Heart right ventricle (tissue), 16 donors: Measurements from ENCODE around the gene SPAAR. TPM values are rescaled to one million over a fixed set of nuclear protein-coding genes. Genes with fewer than 3 reads are reported as not detected.
A peak's percentile ranks its signal among the peaks of the same experiment; 100 is the strongest.
"Not testable (repeated sequence)": the region's sequence is repeated elsewhere in the genome, so short reads cannot be mapped to it uniquely, and the experiment has no call there.

Experiments used
- ATAC-seq, 8 donors: fragments of 200-7000 bp; cut with Tn5 transposase; one replicate each; pipeline ENCODE4 v1.9.1; 2020; ENCODE audit warnings: mild to moderate bottlenecking in 8 of 8, moderate library complexity in 8 of 8, moderate number of reproducible peaks in 1 of 8
- DNase-seq, 2 donors: peaks; one replicate each; pipeline ENCODE4 v3.0.0-alpha.2; 2020
- H3K27ac ChIP-seq, 10 donors: fragments of 200-600 bp; sonication (generic) in 2 of 10; one replicate each; pipeline versions ENCODE4 v1.5.0 to v1.8.0; 2020 to 2022; ENCODE audit warnings: mild to moderate bottlenecking in 3 of 10
- H3K27me3 ChIP-seq, 7 donors: fragments of 200-600 bp; one replicate each; pipeline ENCODE4 v1.8.0; 2021 to 2022; ENCODE audit warnings: mild to moderate bottlenecking in 2 of 7
- H3K36me3 ChIP-seq, 9 donors: fragments of 200-600 bp; sonication (generic) in 1 of 9; one replicate each; pipeline versions ENCODE4 v1.5.0 to v1.8.0; 2020 to 2022; ENCODE audit warnings: mild to moderate bottlenecking in 2 of 9
- H3K4me1 ChIP-seq, 9 donors: fragments of 200-600 bp; sonication (generic) in 1 of 9; one replicate each; pipeline versions ENCODE4 v1.5.0 to v1.8.0; 2020 to 2022; ENCODE audit warnings: mild to moderate bottlenecking in 4 of 9
- H3K4me3 ChIP-seq, 10 donors: fragments of 200-600 bp; sonication (generic) in 2 of 10; one replicate each; pipeline versions ENCODE4 v1.5.0 to v1.8.0; 2020 to 2022; ENCODE audit warnings: mild to moderate bottlenecking in 7 of 10, moderate library complexity in 2 of 10
- H3K9me3 ChIP-seq, 11 donors: fragments of 200-600 bp in 10 of 11; sonication (generic) in 2 of 11; one replicate each; pipeline versions ENCODE4 v1.5.0 to v1.8.0; 2013 to 2022; ENCODE audit warnings: mild to moderate bottlenecking in 2 of 11, control low read depth in 1 of 11, moderate library complexity in 1 of 11
- WGBS, 2 donors: extraction: QIAGEN DNeasy Blood & Tissue Kit; methylation state at CpG; one replicate each; pipeline ENCODE4 v1.1.7; 2013; ENCODE audit warnings: inconsistent platforms in 1 of 2; 5-methylcytosine and 5-hydroxymethylcytosine counted together
- intact Hi-C, 10 donors: fragments of 100-400 bp; cut with DNase I; formaldehyde crosslinking; loops; one replicate each; pipeline versions ENCODE4 v1.11.1 to v1.14.2; 2022
- polyA plus RNA-seq, 2 donors: library from polyadenylated mRNA; stranded (reverse); fragments of 200-250 nt; gene quantifications; one replicate each; pipeline ENCODE4 v1.2.3, GENCODE V29; 2013
- total RNA-seq, 10 donors: library from RNA; stranded (reverse); fragmentation: NEBNext Ultra II Directional in 3 of 10; extraction: Animal tissue kit (Norgen Biotek cat#: 25700) in 3 of 10; gene quantifications; one replicate each; pipeline versions ENCODE4 v1.2.1 to v1.2.4, GENCODE V29; 2021 to 2023
- TF ChIP-seq, protein P1 (sequence below), 9 donors: fragments of 200-600 bp; sonication (generic) in 2 of 9; IDR thresholded peaks; one replicate each; pipeline versions ENCODE4 v1.5.0 to v1.8.0; 2021 to 2022; ENCODE audit warnings: antibody characterized with exemption in 9 of 9, mild to moderate bottlenecking in 5 of 9, moderate library complexity in 1 of 9
- donor health status: Arrhythmogenic right ventricular cardiomyopathy.
- donor health status: ischemic (EF 13 %, LVEDD 7.1; RV severe dilation, severe dysfunction).
- donor health status: healthy with polysubstance abuse.
- donor health status: DM: no; HTN: yes; CAD: no.
- donor health status: DM: no; HTN: no; CAD: no.
- donor health status: ischemic (EF 25% LVEDD 6.9; RV normal size, moderate dysfunction).
- donor health status: ischemic (EF 25% LVEDD 5.7; RV mildly dilated, moderate dysfunction).
- donor health status: healthy.
- donor health status: DM: yes; HTN: yes; CAD: no.
- donor health status: Ischemic cardiomyopathy.
- donor health status: ischemic (EF 35%, LVEDD 5.7; RV mildly dilated, moderate dysfunction).
- donor health status: nonischemic (EF 11% LVEDD 7.7; RV severe dilation, severe dysfunction).
- donor health status: DM: yes; HTN: yes; CAD: no.
- donor health status: PGD.
- donor health status: ischemic (EF 29% LVEDD 5.4; RV normal size, mild dysfunction).
- donor health status: nonischemic (EF 23%, LVEDD 6.1; RV moderate dilation, normal function).

SPAAR gene
- total and polyA plus RNA-seq, 12 donors: 2.8 to 20.8 (median 5.6) TPM

GRCh38 chr9:35909687-35910612 lies 660 bp downstream of the SPAAR start:
- H3K4me1 ChIP-seq: peaks cover 32 to 93% (median 86%) of the 10 kb centered on the region in 9 donors
- 66 to 76% methylated on average over 34 of the region's 34 CpGs for WGBS, 2 donors
- no peaks in the 10 kb centered on the region for H3K27me3 ChIP-seq
- intact Hi-C loops: loop anchor here in 1 of 10 donors (10.0 kb wide), 1 partner anchor 255 kb away; the partner anchor contains the start of genes CCDC107, RMRP and SIT1
- no peaks in the 10 kb centered on the region for H3K36me3 ChIP-seq
- ATAC-seq (peak in 7 of 8 donors; percentile 1 to 30 (median 11)), DNase-seq (peak in 1 of 2 donors; percentile 49)
- peak overlapping the region; percentile 0 to 54 (median 46) for H3K4me3 ChIP-seq
- TF ChIP-seq, protein P1, sequence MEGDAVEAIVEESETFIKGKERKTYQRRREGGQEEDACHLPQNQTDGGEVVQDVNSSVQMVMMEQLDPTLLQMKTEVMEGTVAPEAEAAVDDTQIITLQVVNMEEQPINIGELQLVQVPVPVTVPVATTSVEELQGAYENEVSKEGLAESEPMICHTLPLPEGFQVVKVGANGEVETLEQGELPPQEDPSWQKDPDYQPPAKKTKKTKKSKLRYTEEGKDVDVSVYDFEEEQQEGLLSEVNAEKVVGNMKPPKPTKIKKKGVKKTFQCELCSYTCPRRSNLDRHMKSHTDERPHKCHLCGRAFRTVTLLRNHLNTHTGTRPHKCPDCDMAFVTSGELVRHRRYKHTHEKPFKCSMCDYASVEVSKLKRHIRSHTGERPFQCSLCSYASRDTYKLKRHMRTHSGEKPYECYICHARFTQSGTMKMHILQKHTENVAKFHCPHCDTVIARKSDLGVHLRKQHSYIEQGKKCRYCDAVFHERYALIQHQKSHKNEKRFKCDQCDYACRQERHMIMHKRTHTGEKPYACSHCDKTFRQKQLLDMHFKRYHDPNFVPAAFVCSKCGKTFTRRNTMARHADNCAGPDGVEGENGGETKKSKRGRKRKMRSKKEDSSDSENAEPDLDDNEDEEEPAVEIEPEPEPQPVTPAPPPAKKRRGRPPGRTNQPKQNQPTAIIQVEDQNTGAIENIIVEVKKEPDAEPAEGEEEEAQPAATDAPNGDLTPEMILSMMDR (IDR thresholded peaks at IDR 0.05): peak in 1 of 9 donors; percentile 14
- H3K9me3 ChIP-seq: no peaks in the 10 kb centered on the region
- H3K27ac ChIP-seq: peak overlapping the region; percentile 84 to 98 (median 93)

GRCh38 chr9:35910613-35911359 lies 1.5 kb downstream of the SPAAR start:
- no peaks in the 10 kb centered on the region for H3K27me3 ChIP-seq
- no peaks in the 10 kb centered on the region for H3K36me3 ChIP-seq
- DNase-seq (peak in 1 of 2 donors; percentile 36), ATAC-seq (no peak)
- WGBS, 2 donors: 51 to 58% methylated on average over 14 of the region's 14 CpGs
- intact Hi-C loops: no loop called here
- no peaks in the 10 kb centered on the region for H3K9me3 ChIP-seq
- TF ChIP-seq, protein P1 (IDR thresholded peaks at IDR 0.05): peak; percentile 23 to 64 (median 53)
- peak overlapping the region; percentile 84 to 98 (median 93) for H3K27ac ChIP-seq
- H3K4me3 ChIP-seq: peak overlapping the region; percentile 0 to 54 (median 46)
- peaks cover 28 to 93% (median 81%) of the 10 kb centered on the region in 9 donors for H3K4me1 ChIP-seq

DNA sequence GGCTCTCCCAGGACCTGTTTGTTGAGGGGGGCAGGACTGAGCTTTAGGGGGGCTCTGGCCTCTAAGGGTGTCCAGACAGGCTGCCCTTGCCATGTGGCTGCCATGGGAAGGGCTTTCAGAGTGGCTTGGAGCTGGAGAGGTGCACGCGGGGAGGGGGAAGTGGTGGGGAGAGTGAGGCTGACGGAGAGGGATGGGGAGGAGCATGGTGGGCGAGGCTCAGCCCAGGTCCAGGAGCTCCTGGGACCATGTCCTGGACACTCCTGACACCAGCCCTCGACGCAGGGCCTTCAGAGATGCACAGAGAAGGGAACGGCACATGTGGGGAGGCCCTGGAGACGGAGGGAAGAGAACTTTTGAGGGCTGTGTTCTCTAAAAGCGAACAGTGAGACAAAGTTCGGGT lies 2.4 kb downstream of the SPAAR start:
- Histone ChIP-seq H3K27me3 (no peaks in the 10 kb centered on the region), H3K4me1 (peaks cover 26 to 93% (median 79%) of the 10 kb centered on the region in 9 donors), H3K9me3 (no peaks in the 10 kb centered on the region), H3K27ac (peak overlapping the region; percentile 84 to 98 (median 93)), H3K4me3 (peak overlapping the region in 9 of 10 donors; percentile 8 to 54 (median 47)), H3K36me3 (no peaks in the 10 kb centered on the region)
- DNase-seq (peak in 1 of 2 donors; percentile 39), ATAC-seq (no peak)
- TF ChIP-seq, protein P1 (IDR thresholded peaks at IDR 0.05): no peak
- 52 to 63% methylated on average over 10 of the region's 10 CpGs for WGBS, 2 donors
- intact Hi-C loops: no loop called here

DNA sequence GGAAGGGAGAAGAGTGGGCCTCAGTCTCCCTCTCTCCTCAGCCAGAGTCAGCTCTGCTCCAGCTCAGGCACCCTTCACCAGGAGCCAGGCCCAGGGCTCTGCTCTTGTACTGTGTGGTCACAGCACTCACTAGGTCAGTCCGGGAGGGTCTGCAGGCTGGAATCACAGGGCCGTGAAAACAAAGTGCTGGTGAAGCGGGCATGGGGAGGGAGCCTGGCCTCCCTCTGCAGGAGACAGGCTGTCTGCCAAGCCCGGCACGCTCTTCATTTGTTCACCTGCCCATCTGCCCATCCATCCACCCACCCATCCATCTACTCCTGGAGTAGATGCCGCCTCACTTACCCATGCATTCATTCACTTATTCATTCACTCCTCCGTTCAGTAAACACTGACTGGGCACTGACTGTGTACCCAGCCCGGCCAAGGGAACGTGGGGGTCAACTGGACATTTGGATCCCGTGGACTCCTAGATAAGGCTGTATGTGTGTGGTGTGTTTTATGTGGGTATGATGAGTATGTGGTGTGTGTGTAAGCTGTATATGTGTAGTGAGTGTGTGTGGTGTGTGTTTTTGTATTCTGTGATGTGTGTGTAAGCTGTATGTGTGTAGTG lies 3.6 kb downstream of the SPAAR start:
- Histone ChIP-seq H3K27ac (peak overlapping the region; percentile 84 to 98 (median 93)), H3K27me3 (no peaks in the 10 kb centered on the region), H3K4me1 (peaks cover 21 to 93% (median 74%) of the 10 kb centered on the region in 9 donors), H3K9me3 (no peaks in the 10 kb centered on the region), H3K4me3 (peak overlapping the region; percentile 5 to 54 (median 46)), H3K36me3 (no peaks in the 10 kb centered on the region)
- intact Hi-C loops: no loop called here
- ATAC-seq: no peak
- no peak for DNase-seq
- 66% methylated on average over 10 of the region's 10 CpGs for WGBS, 2 donors
- TF ChIP-seq, protein P1 (IDR thresholded peaks at IDR 0.05): no peak

DNA sequence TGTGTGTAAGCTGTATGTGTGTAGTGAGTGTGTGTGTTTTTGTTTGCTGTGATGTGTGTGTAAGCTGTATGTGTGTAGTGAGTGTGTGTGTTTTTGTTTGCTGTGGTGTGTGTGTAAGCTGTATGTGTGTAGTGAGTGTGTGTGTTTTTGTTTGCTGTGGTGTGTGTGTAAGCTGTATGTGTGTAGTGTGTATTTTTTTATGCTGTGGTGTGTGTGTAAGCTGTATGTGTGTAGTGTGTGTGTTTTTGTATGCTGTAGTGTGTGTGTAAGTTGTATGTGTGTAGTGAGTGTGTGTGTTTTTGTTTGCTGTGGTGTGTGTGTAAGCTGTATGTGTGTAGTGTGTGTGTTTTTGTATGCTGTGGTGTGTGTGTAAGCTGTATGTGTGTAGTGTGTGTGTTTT lies 4.1 kb downstream of the SPAAR start:
- ATAC-seq, H3K27me3 ChIP-seq, DNase-seq, intact Hi-C loops, H3K36me3 ChIP-seq, H3K9me3 ChIP-seq: not testable (repeated sequence)
- Histone ChIP-seq H3K27ac (peak overlapping the region in 4 of 10 donors; percentile 92 to 98 (median 94)), H3K4me3 (peak overlapping the region in 3 of 10 donors; percentile 43 to 54 (median 52)), H3K4me1 (peaks cover 23 to 93% (median 69%) of the 10 kb centered on the region in 9 donors)
